ENCODE measurements around the gene HRAS. TPM values are rescaled to one million over a fixed set of nuclear protein-coding genes. Genes with fewer than 3 reads are reported as not detected.

Gene HRAS
- total RNA-seq, 1 experiment from 2014 or later: 47.2 TPM

DNA sequence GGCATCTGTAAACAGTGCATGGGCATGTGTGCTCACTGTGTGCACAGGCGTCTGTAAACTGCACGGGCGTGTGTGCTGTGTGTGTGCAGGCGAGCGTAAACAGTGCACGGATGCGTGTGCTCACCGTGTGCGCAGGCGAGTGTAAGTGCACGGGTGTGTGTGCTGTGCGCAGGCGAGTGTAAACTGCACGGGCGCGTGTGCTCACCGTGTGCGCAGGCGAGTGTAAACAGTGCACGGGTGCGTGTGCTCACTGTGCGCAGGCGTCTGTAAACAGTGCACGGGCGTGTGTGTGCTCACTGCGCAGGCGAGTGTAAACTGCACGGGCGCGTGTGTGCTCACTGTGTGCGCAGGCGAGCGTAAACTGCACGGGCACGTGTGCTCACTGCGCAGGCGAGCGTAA lies 50.8 kb downstream of the HRAS start:
- H3K27ac ChIP-seq: no peak overlapping the region
- H2AFZ ChIP-seq: no peak overlapping the region
- intact Hi-C loops (cut with micrococcal nuclease; ENCODE audit: unreplicated experiment): no loop called here
- H3K4me3 ChIP-seq: no peak overlapping the region
- no peaks in the 10 kb centered on the region for H3K4me1 ChIP-seq (replicated peaks; ENCODE audit: insufficient read depth)
- no peaks in the 10 kb centered on the region for H3F3A ChIP-seq (ENCODE audit: insufficient read depth, low read depth)
- no peaks in the 10 kb centered on the region for H4K20me1 ChIP-seq (ENCODE audit: insufficient read depth)
- no peaks in the 10 kb centered on the region for H3K9me2 ChIP-seq (ENCODE audit: insufficient read depth)
- H3K27me3 ChIP-seq (ENCODE audit: insufficient read depth, low read depth): no peaks in the 10 kb centered on the region
- ChIA-PET CTCF (no interaction called here), POLR2A (ENCODE audit: unreplicated experiment) (no interaction called here)
- no peak for TF ChIP-seq EZH2 (IDR thresholded peaks at IDR 0.05; ENCODE audit: low read depth)
- TF ChIP-seq, protein P1, sequence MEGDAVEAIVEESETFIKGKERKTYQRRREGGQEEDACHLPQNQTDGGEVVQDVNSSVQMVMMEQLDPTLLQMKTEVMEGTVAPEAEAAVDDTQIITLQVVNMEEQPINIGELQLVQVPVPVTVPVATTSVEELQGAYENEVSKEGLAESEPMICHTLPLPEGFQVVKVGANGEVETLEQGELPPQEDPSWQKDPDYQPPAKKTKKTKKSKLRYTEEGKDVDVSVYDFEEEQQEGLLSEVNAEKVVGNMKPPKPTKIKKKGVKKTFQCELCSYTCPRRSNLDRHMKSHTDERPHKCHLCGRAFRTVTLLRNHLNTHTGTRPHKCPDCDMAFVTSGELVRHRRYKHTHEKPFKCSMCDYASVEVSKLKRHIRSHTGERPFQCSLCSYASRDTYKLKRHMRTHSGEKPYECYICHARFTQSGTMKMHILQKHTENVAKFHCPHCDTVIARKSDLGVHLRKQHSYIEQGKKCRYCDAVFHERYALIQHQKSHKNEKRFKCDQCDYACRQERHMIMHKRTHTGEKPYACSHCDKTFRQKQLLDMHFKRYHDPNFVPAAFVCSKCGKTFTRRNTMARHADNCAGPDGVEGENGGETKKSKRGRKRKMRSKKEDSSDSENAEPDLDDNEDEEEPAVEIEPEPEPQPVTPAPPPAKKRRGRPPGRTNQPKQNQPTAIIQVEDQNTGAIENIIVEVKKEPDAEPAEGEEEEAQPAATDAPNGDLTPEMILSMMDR (conservative IDR thresholded peaks at IDR 0.05): no peak
- H3K4me2 ChIP-seq: no peak overlapping the region
- no peak for DNase-seq
- no TSS peak for BruUV-seq (replicated peaks)
- H3K79me2 ChIP-seq (ENCODE audit: low read depth): no peaks in the 10 kb centered on the region
- H3K36me3 ChIP-seq (ENCODE audit: low read depth): no peaks in the 10 kb centered on the region
- H3K9me3 ChIP-seq (ENCODE audit: insufficient read depth, low read depth): no peaks in the 10 kb centered on the region

Small RNA genes within 50 kb of the gene (microRNA-seq; reads per million reads assigned to microRNA genes)
- gene MIR210 (ENCODE audit: borderline number of aligned reads, borderline replicate concordance): 173 reads per million, percentile 57 among the genes with 10 or more reads in this experiment

Other genes with a start within 250 kb of the HRAS start
- 68.6 and 76.9 TPM in 2 replicates for gene PGGHG, start 246.4 kb downstream of the HRAS start, total RNA-seq (2021)
- gene IFITM5, start 236.1 kb downstream of the HRAS start, total RNA-seq (2021): not detected in 2 replicates
- 4.2 and 4.3 TPM in 2 replicates for gene IFITM2, start 227.8 kb downstream of the HRAS start, total RNA-seq (2021)
- 5.1 and 9.5 TPM in 2 replicates for gene IFITM1, start 221.5 kb downstream of the HRAS start, total RNA-seq (2021)
- 136 and 176 TPM in 2 replicates for gene IFITM3, start 214.7 kb downstream of the HRAS start, total RNA-seq (2021)
- 4.7 and 6.1 TPM in 2 replicates for gene B4GALNT4, start 166.1 kb downstream of the HRAS start, total RNA-seq (2021)
- gene PKP3, start 141.4 kb downstream of the HRAS start, total RNA-seq (2021): 83.7 and 109 TPM in 2 replicates
- 78.9 and 98.3 TPM in 2 replicates for gene SIGIRR, start 120.6 kb downstream of the HRAS start, total RNA-seq (2021)
- 18.1 and 27.6 TPM in 2 replicates for gene ANO9, start 93.6 kb downstream of the HRAS start, total RNA-seq (2021)
- gene PTDSS2, start 85.3 kb downstream of the HRAS start, total RNA-seq (2021): 32.5 and 38.8 TPM in 2 replicates
- 87.8 and 104 TPM in 2 replicates for gene RNH1, start 28.3 kb downstream of the HRAS start, total RNA-seq (2021)
- 5.0 and 6.3 TPM in 2 replicates for gene LRRC56, start 2.0 kb upstream of the HRAS start, total RNA-seq (2021)
- gene LMNTD2, start 25.2 kb upstream of the HRAS start, total RNA-seq (2021): 12.8 and 16.3 TPM in 2 replicates
- gene RASSF7, start 25.4 kb upstream of the HRAS start, total RNA-seq (2021): 36.2 and 40.8 TPM in 2 replicates
- gene PHRF1, start 40.9 kb upstream of the HRAS start, total RNA-seq (2021): 21.7 and 24.5 TPM in 2 replicates
- 10.7 and 13.1 TPM in 2 replicates for gene IRF7, start 80.4 kb upstream of the HRAS start, total RNA-seq (2021)
- not detected in 2 replicates for gene CDHR5, start 89.4 kb upstream of the HRAS start, total RNA-seq (2021)
- gene SCT, start 91.6 kb upstream of the HRAS start, total RNA-seq (2021): not detected in 2 replicates
- 0.35 and 1.4 TPM in 2 replicates for gene DRD4, start 101.7 kb upstream of the HRAS start, total RNA-seq (2021)
- 36.9 and 44.4 TPM in 2 replicates for gene DEAF1, start 159.6 kb upstream of the HRAS start, total RNA-seq (2021)
- 34.0 and 36.6 TPM in 2 replicates for gene TMEM80, start 160.2 kb upstream of the HRAS start, total RNA-seq (2021)
- gene EPS8L2, start 170.7 kb upstream of the HRAS start, total RNA-seq (2021): 228 and 229 TPM in 2 replicates
- 434 and 446 TPM in 2 replicates for gene TALDO1, start 211.9 kb upstream of the HRAS start, total RNA-seq (2021)
- 52.7 and 61.9 TPM in 2 replicates for gene GATD1, start 241.9 kb upstream of the HRAS start, total RNA-seq (2021)